ENCODE measurements around the gene SH2D6.

The SH2D6 gene

DNA sequence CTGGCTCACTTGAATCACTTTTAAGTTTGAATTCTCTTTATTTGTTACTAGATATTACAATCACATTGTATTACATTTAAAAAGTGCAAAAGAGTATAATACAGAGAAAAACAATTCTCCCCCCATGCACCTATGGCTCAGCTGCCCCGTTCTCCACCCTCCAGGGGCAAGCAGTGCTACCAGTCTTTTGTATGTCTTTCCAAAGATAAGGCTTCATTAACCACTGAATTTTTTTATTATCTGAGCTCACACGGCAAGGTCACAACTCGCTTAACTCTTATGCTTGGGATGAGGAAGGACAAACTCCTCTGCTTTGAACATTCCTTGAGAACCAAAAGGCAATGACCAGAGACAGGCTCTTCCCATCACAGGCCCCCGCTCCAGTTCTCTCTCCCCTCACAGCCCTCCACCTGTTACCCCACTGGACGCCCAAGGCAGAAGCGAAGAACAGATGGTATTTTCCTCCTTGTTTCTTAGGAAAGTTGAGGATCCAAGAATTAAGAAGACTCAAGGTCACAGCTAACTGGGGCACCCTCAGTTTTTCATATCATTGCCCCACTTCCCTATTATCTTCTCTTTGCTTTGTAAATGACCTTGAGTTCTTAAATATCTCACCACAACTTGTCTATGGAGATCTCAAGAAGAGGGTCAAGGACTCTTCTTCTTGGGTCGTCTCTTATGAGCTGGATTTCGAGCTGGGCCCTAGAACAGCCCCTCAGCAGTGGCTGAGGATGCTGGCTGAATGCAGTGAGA lies 30.1 kb downstream of the SH2D6 start:
- no peaks in the 10 kb centered on the region for H4K20me1 ChIP-seq (ENCODE audit: insufficient read depth, low read length)
- no peaks in the 10 kb centered on the region for H3F3A ChIP-seq (ENCODE audit: insufficient read depth, low read length)
- no peaks in the 10 kb centered on the region for H3K27me3 ChIP-seq (replicated peaks; ENCODE audit: insufficient read depth, low read length)
- H3K36me3 ChIP-seq (replicated peaks; ENCODE audit: insufficient read depth, low read length): no peaks in the 10 kb centered on the region
- no peak for TF ChIP-seq EZH2phosphoT487 (IDR thresholded peaks at IDR 0.05; ENCODE audit: low read length)
- TF ChIP-seq, protein P1, sequence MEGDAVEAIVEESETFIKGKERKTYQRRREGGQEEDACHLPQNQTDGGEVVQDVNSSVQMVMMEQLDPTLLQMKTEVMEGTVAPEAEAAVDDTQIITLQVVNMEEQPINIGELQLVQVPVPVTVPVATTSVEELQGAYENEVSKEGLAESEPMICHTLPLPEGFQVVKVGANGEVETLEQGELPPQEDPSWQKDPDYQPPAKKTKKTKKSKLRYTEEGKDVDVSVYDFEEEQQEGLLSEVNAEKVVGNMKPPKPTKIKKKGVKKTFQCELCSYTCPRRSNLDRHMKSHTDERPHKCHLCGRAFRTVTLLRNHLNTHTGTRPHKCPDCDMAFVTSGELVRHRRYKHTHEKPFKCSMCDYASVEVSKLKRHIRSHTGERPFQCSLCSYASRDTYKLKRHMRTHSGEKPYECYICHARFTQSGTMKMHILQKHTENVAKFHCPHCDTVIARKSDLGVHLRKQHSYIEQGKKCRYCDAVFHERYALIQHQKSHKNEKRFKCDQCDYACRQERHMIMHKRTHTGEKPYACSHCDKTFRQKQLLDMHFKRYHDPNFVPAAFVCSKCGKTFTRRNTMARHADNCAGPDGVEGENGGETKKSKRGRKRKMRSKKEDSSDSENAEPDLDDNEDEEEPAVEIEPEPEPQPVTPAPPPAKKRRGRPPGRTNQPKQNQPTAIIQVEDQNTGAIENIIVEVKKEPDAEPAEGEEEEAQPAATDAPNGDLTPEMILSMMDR (IDR thresholded peaks at IDR 0.05; ENCODE audit: low read length): no peak
- TF ChIP-seq EZH2 (optimal IDR thresholded peaks at IDR 0.05; ENCODE audit: low read depth, low read length): no peak
- H3K79me2 ChIP-seq (ENCODE audit: low read length): no peaks in the 10 kb centered on the region
- H3K9ac ChIP-seq (ENCODE audit: low read length): no peak overlapping the region
- DNase-seq: no peak
- no peak overlapping the region for H3K4me3 ChIP-seq (ENCODE audit: low read length)
- H3K27ac ChIP-seq (ENCODE audit: low read length): no peak overlapping the region
- H3K9me2 ChIP-seq (replicated peaks; ENCODE audit: insufficient read depth, low read length): no peaks in the 10 kb centered on the region
- H3K9me3 ChIP-seq (replicated peaks; ENCODE audit: insufficient read depth, low read length): no peaks in the 10 kb centered on the region
- no peak overlapping the region for H2AFZ ChIP-seq (ENCODE audit: low read length)
- no peak overlapping the region for H3K4me2 ChIP-seq (ENCODE audit: low read depth, low read length)
- H3K4me1 ChIP-seq (ENCODE audit: low read length): no peaks in the 10 kb centered on the region

DNA sequence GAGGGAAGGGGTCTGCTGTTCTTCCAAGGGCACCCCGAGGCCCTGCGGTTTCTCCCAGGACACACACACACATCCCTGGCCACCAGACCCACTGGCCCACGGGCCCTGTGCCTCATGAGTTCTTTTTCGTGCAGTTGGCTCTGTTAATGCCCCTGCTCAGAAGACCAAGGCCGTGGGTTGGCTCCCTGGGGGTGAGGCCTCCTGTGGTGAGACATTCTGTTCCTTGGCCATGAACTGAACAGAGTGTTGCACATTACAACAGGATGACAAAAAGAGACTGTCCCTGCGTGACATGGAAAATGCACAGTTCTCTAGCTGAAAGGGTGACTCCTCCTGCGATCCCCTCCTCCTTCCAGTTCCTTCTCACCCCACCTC lies 30.7 kb downstream of the SH2D6 start:
- Histone ChIP-seq H3K9me2 (replicated peaks; ENCODE audit: insufficient read depth, low read length) (no peaks in the 10 kb centered on the region), H3K27me3 (replicated peaks; ENCODE audit: insufficient read depth, low read length) (no peaks in the 10 kb centered on the region), H3K9ac (ENCODE audit: low read length) (no peak overlapping the region), H3K4me1 (ENCODE audit: low read length) (no peaks in the 10 kb centered on the region), H2AFZ (ENCODE audit: low read length) (no peak overlapping the region), H3K4me2 (ENCODE audit: low read depth, low read length) (no peak overlapping the region), H4K20me1 (ENCODE audit: insufficient read depth, low read length) (no peaks in the 10 kb centered on the region), H3K9me3 (replicated peaks; ENCODE audit: insufficient read depth, low read length) (no peaks in the 10 kb centered on the region), H3K79me2 (ENCODE audit: low read length) (no peaks in the 10 kb centered on the region), H3F3A (ENCODE audit: insufficient read depth, low read length) (no peaks in the 10 kb centered on the region), H3K36me3 (replicated peaks; ENCODE audit: insufficient read depth, low read length) (no peaks in the 10 kb centered on the region), H3K27ac (ENCODE audit: low read length) (no peak overlapping the region), H3K4me3 (ENCODE audit: low read length) (no peak overlapping the region)
- no peak for TF ChIP-seq EZH2phosphoT487 (IDR thresholded peaks at IDR 0.05; ENCODE audit: low read length)
- TF ChIP-seq, protein P1 (IDR thresholded peaks at IDR 0.05; ENCODE audit: low read length): no peak
- no peak for TF ChIP-seq EZH2 (optimal IDR thresholded peaks at IDR 0.05; ENCODE audit: low read depth, low read length)
- DNase-seq: no peak

DNA sequence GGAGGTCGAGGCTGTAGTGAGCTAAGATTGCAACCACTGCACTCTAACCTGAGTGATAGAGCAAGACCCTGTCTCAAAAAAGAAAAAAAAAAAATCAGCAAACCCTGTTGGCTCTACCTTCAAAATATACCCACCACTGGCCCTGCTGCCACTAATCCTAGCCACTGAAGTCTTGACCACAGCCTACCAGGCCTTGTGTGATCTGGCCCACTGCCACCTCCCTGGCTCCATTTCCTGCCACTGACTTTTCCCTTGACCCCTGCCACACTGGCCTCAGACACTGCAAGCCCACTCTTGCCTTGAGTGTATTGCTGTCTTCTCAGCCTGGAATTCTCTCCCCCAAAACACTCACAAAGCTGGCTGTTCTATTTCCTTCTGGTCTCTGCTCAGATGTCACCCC lies 33.7 kb downstream of the SH2D6 start:
- no peaks in the 10 kb centered on the region for H3K27me3 ChIP-seq (replicated peaks; ENCODE audit: insufficient read depth, low read length)
- no peaks in the 10 kb centered on the region for H3K4me1 ChIP-seq (ENCODE audit: low read length)
- H3F3A ChIP-seq (ENCODE audit: insufficient read depth, low read length): no peaks in the 10 kb centered on the region
- TF ChIP-seq, protein P1 (IDR thresholded peaks at IDR 0.05; ENCODE audit: low read length): no peak
- no peaks in the 10 kb centered on the region for H4K20me1 ChIP-seq (ENCODE audit: insufficient read depth, low read length)
- no peak for DNase-seq
- no peak overlapping the region for H2AFZ ChIP-seq (ENCODE audit: low read length)
- H3K36me3 ChIP-seq (replicated peaks; ENCODE audit: insufficient read depth, low read length): no peaks in the 10 kb centered on the region
- H3K4me2 ChIP-seq (ENCODE audit: low read depth, low read length): no peak overlapping the region
- no peaks in the 10 kb centered on the region for H3K79me2 ChIP-seq (ENCODE audit: low read length)
- no peaks in the 10 kb centered on the region for H3K9me3 ChIP-seq (replicated peaks; ENCODE audit: insufficient read depth, low read length)
- no peak overlapping the region for H3K4me3 ChIP-seq (ENCODE audit: low read length)
- H3K9me2 ChIP-seq (replicated peaks; ENCODE audit: insufficient read depth, low read length): no peaks in the 10 kb centered on the region
- no peak overlapping the region for H3K27ac ChIP-seq (ENCODE audit: low read length)
- no peak overlapping the region for H3K9ac ChIP-seq (ENCODE audit: low read length)

Data from MM.1S (cell line).